COLO668 (cell line): ENCODE measurements around the gene SUOX.
"Not testable (repeated sequence)": the region's sequence is repeated elsewhere in the genome, so short reads cannot be mapped to it uniquely, and the experiment has no call there.

Experiments used
- DNase-seq: peaks from one replicate; lab custom pipeline; 2025; ENCODE audit not compliant: unreplicated experiment; lab: John Stamatoyannopoulos, UW

The SUOX gene

DNA sequence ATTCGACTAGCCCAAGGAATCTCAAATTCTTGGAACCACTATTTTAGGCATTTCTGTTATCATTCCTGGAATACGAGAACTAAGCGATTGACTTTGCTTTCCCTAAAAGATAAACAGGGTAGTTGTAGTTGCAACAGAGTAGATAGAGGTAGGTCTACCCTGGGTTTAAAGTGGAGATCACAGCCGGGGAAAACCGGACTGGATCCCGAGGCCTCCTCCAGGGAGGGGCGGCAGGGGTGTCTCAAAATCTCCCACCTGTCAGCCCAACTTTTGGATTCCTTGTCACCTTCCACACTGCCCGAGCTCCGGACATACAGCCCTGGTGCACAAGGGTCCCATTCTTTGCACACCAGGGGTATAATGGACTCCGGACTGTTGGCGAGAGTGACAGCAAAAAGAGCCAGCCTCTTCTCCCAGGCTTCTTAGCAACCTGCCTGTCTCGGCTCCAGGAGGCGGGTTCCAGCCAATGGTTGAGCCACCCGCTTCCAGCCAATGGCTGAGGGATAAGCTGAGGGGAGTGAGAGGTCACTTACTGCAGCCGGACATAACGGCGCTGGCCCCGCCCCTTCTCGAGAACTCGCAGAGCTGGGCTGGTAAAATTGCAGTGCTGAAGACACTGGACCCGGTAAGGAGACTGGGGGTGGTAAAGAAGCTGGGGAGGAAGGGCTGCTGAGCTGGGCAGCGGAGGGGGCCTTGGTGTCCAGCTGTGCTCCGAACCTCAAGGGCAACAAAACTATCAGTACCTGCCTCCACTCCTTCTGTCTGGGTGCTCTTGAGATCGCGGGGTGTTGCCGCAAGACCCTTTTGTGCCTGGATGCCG is at the start of gene SUOX:
SUOX (plus strand) TSS at position 562 of the 820 bp plus-strand sequence. CDS start 4,946 bp downstream, outside the sequence.
- DNase-seq: peak; percentile 85

DNA sequence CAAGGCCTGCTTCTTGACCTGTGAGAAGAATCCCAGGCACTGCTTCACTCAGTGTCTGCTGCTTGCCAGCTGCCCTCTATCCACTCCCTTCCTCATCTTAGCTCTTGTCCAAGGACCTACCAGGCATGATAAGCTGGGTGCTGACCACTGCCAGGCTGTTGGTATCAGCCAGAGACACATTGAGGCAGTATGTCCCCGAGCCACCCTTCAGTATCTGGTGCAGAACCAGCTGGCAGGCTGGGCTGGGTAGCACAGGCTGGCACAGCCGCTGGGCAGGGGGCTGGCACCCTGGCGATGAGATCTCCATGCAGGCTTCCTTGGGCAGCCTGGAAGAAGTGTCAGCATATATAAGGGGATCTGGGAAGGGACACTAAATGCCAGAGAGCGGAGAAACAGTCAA is 41.7 kb upstream of the SUOX start:
- DNase-seq: no peak

DNA sequence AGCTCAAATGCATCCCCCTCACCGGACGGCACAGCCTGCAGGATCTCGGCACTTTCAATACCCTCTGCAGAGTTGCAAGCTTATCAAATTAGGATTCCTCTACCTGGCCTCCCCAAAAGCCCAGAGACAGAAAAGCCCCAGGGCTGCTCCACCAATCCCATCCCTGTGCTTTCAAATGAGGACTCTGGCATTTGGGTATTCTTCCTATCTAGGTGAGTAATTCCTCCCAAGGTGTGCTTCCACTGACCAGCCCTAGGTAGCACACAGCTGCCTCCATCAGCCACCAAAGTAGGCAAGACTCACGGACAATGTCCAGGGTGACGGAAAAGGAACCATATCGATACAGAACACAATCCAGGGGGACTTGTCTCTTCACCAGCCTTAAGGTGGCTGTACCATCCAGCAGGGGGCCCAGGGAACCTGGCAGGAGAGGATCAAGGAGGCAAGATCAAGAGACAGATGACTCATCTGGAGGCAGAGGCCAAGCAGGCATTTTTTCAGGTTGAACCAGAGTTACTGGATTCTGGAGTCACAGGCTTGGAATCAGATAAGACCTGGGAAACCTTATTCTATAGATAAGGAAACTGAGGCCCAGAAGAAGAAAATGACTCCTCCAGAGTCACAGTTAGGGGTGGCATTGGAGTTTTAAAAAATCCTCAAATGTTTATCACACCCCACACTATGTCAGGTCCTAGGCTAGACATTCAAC is 41.1 kb upstream of the SUOX start:
- no peak for DNase-seq

DNA sequence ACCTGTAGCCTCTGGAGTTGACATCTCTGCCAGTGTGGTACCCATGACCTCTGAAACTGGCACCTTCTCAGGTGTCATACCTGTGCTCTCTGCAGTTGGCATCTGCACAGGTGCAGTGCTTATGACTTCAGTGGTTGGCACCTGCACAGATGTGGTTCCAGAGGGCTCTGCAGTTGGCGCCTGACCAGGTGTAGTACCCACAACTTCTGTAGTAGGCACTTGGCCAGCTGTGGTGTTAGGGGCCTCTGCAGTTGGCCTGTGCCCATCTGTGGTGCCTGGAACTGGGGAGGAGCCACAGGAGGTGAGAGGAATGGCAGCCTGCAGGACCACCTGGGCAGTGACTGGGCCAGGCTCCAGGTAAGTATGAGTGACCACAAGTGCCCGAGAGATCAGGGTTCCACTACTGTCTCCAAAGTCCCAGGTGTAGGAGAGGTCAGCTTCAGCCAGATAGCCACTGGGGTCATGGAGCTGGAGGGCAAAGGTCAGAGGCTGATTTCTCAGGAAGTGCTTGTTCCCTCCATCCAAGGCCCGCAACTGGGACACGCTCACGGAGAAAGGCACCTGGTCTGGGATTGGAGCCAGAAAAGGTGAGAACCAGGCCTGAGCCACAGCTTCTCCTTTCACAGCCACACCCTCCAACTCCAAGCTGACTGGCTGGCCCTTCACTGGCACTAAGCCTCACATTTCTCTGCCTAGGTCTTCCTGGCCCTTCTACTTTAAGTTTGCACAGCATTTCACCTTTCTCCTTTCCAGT is 39.8 kb upstream of the SUOX start:
- no peak for DNase-seq

DNA sequence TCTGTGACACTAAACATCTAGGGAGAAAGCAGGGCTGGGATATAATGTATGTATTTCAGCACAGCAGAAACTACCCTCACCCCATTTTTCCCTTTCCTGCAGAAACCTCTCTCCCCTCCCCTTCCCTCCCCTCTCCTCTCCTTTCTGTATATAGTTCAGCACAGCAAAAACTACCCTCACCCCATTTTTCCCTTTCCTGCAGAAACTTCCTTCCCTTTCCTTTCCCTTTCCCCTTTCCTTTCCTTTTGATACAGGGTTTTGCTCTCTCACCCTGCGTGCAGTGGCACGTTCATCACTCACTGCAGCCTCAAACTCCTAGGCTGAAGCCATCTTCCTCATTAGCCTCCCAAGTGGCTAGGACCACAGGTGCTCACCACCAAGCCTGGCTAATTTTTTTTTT is 33.3 kb upstream of the SUOX start:
- DNase-seq: no peak

DNA sequence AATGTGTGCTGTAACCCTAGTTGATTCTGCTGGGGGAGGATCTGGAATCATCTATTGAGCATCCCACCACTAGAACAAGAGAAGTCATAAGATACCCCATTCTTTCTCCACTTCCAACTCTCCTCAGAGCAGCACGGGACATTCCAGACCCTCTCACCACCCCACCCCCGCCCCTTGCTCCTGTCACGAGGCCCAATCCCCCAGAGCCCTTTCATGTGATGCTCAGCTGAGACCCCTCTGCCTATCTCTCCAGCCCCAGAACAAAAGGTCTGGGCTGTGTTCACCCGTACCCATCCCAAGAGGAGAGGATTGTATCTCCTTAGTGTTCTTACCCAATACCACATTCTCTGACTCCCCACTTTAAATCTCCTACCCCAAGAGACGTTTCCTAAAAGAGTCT is 31.8 kb upstream of the SUOX start:
- no peak for DNase-seq

DNA sequence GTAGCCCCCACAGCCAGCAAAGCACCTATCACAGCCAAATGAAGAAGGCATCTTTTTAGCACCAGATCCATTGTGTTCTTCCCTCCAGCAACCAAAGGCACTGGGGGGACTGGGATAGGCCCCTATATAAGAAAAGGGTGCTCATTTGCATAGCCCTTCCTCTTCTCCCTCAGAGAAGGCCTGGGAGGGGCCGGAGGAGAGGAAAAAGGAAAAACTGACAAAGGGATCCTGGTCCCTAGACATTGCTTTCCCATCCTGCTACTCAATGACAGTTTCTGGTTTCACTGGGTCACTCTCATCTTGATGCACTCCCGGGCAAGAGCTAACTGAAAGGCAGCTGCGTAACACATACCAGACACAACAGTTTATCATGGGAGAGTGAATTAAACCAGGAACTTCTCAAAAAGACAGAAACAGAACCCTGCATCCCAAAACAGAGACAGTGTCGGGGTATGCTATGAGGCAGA is 31.1 kb upstream of the SUOX start, which contains the start of gene PMEL:
PMEL (minus strand) TSS at position 102 of the 467 bp plus-strand sequence; CDS start at position 71, 31 bp downstream.
- DNase-seq: peak; percentile 5

DNA sequence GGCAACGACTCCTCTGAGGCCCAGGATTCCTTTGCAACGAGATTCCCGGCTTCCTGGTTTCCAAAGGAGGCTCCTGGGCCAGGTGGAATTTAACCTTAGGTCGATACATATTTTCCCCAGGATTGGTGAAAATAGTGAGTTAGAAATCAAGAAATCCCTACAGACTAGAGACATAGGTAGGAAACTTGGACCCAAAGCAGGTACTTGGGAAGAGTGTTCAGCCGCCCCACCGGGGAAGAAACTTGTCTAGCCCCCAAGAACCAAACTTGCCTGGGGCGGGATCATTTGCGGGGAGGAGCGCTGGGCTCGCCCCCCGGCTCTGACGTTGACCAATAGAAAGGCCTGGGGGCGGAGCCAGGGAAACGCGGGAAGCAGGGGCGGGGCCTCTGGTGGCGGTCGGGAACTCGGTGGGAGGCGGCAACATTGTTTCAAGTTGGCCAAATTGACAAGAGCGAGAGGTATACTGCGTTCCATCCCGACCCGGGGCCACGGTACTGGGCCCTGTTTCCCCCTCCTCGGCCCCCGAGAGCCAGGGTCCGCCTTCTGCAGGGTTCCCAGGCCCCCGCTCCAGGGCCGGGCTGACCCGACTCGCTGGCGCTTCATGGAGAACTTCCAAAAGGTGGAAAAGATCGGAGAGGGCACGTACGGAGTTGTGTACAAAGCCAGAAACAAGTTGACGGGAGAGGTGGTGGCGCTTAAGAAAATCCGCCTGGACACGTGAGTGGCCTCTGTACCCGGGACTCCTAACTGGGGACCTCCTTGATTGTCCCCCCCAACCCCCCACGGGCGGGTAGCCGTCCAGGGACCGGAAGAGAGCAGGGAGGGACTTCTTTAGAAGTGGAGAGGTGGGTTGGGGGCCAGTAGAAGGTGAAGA is 30.4 kb upstream of the SUOX start, which contains the start of gene CDK2:
CDK2 (plus strand) TSS at position 423 of the 874 bp plus-strand sequence; CDS start at position 602, 179 bp downstream.
- DNase-seq: peak; percentile 84

DNA sequence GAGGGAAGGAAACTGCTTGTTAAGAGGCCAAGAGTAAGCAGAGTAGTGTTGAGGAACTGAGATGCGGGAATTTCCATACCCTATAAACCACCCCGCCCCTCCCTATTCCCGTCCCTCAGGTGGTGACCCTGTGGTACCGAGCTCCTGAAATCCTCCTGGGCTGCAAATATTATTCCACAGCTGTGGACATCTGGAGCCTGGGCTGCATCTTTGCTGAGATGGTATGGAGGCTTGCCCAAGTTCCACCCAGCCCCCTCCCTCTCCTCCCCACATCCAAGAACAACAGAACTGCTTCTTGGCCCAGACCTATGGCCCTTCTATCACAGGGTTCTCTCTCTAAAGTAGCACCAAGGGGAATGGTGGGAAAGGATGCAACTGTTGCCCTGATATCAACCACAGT is 27.7 kb upstream of the SUOX start:
- no peak for DNase-seq

DNA sequence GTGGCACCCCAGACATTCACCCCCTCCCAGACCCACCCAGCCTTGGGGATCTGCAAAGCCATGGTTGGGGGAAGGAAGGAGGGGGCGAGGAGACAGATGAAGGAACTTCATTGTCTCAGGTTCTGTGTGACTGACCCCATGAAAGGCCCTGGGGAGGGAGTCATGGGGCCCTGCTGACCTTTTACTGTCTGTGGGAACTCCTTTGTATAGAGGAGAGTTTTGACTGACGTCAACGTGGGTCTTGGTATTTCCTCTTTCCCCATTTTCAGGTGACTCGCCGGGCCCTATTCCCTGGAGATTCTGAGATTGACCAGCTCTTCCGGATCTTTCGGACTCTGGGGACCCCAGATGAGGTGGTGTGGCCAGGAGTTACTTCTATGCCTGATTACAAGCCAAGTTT is 26.3 kb upstream of the SUOX start:
- no peak for DNase-seq

DNA sequence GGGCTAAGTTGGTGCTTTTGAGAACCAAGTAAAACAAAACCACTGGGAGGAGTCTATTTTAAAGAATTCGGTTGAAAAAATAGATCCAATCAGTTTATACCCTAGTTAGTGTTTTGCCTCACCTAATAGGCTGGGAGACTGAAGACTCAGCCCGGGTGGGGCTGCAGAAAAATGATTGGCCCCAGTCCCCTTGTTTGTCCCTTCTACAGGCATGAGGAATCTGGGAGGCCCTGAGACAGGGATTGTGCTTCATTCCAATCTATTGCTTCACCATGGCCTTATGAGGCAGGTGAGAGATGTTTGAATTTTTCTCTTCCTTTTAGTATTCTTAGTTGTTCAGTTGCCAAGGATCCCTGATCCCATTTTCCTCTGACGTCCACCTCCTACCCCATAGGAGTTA is 25.0 kb upstream of the SUOX start:
- no peak for DNase-seq

DNA sequence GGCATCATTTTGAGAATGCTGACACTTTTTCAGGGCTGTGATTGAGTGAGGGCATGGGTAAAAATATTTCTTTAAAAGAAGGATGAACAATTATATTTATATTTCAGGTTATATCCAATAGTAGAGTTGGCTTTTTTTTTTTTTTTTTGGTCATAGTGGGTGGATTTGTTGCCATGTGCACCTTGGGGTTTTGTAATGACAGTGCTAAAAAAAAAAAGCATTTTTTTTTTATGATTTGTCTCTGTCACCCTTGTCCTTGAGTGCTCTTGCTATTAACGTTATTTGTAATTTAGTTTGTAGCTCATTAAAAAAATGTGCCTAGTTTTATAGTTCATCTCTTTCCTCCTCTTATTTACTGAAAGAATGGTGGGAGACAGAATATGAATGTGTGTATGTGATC is 24.6 kb upstream of the SUOX start:
- DNase-seq: no peak

DNA sequence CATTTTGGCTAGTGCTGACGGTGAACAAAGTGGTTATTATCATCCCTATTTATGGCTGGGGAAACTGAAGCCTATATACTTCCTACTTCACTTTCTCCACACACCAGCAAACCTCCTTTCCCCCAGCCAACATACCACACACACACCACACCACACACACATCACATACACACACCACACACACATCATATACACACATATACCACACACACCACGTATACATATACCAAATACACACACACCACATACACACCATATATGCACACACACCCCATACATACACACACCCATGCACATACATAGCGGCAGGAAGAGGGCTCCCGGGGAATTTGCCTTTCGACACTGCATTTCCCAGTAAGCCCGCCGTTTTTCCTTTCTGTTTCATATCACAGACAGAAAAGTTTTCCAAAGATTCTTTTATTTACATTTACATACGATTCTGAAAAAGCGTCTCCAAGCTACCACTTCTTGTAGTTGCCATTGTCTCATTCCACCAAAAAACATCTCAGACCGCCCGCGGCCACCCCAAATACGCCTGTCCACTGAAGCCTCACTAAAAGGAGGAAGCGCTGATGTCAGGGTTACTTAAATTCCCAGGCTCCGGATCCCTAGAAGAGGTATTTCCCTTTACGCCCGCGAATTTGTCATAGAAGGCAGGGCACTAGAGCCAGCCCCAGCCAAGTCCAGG is 24.0 kb upstream of the SUOX start:
- peak; percentile 14 for DNase-seq

DNA sequence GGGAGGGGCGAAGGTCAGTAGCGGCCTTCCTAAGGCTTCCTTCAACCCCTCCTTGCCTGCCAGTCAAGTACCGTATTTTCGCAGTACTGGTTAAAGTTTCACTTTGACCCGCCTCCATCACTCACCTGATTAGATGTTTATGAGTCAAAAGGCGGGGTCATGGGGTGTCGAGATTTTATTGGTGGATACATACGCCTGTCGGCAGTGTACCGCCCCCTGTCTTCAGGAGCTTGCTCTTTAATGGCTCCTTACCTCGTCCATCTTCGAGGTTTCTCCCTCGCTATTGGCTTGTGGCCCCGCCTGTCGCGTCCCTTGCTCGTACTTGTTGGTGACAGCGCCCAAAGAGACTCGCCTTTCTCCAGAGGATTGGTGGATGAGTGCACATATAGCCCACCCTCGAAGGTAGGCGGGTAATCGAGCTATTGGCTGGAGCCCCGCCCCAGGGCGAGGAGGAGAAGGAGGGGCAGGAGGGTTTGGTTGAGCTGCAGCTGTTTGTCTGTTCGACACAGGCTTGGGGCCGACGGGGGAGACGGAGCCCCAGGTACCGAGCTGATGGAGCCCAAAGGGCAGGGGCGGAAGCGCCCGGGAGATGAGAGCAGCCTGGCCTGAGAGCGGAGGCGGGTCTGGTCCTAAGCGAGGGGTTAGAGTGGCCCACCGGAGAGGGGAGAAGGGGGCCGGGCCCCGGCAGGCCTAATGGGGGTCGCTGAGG is 23.3 kb upstream of the SUOX start, which contains the start of gene RAB5B:
RAB5B (plus strand) TSS at position 480 of the 709 bp plus-strand sequence. CDS start 12,883 bp downstream, outside the sequence.
- DNase-seq: peak; percentile 94

DNA sequence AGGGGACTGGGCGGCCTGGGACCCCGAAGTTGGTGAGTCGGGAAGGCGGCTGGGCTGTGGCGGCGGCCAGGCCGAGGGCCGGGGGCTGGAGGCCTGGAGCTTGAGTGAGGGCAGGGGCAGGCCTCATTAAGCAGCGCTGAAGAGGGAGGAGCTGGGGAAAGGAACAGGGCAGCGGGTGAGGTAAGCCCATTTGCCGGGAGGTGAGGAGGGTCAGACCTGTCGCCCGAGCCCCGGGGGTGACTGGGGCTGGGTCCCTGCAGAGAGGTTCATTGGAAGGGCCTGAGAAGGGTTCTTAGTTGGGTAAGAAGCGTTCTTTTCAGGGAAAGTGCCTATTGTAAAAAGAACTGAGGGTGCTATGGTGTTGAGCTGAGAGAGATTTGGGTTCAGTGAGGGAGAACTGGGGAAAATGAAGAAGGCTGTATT is 22.8 kb upstream of the SUOX start:
- peak; percentile 31 for DNase-seq

DNA sequence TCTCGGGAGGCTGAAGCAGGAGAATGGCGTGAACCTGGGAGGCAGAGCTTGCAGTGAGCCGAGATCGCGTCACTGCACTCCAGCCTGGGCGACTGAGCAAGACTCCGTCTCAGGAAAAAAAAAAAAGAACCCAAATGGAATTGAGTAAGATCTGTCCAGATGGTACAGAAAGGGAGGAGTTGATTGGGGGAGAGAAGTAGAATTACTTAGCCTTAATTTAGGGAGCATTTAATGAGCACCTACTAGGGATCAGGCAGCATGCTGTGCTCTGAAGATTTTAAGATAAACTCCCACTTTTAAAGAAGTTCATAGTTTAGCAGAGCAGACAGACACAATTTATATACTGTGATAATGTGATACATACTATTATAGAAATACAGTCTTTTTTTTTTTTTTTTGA is 18.7 kb upstream of the SUOX start:
- no peak for DNase-seq

DNA sequence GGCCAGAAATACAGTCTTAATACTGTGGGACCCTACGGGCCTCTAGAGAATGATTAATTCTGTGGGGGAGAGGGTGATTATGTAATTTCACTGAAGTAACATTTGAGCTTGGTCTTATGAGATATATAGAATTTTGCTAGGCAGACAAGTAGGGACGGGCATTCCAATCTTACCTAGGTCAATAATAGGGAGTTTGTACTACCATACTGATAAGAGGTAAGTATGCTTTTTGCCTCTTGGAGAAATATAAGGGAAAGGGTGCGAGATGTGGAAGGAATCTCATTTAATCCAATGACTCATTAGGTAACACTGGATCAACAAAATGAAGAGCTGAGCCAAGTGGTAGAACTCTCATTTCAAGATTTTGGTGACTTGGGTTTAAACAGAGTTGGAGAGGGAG is 18.0 kb upstream of the SUOX start:
- DNase-seq: no peak

DNA sequence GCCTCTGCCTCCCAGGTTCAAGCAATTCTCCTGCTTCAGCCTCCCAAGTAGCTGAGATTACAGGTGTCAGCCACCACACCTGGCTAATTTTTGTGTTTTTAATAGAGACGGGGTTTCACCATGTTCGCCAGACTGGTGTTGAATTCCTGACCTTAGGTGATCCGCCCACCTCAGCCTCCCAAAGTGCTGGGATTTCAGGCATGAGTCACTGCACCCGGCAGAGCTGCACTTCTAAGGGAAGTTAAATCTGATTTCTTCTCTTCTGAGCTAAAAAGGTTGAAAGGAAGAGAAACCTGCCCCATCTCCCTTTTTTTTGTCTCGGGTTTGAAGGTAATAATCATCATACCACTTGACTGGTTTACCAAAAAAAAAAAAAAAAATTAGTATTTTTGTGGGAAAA is 15.2 kb upstream of the SUOX start:
- not testable (repeated sequence) for DNase-seq
